ENCODE measurements around the gene MC1R. TPM values are rescaled to one million over a fixed set of nuclear protein-coding genes. Genes with fewer than 3 reads are reported as not detected.

MC1R gene
- total and polyA plus RNA-seq, 10 of the 15 experiments (the other 5 are each of a cell fraction or from before 2014, with no cell fraction given): 0.06 to 2.3 (median 0.45) TPM

GRCh38 chr16:89883346-89884040, 35.2 kb upstream of the MC1R start:
- H3K9ac ChIP-seq (ENCODE audit: control insufficient read depth, insufficient read depth, low read length): no peak overlapping the region
- RAD21 ChIA-PET (ENCODE audit: unreplicated experiment): no interaction called here
- H3K9me3 ChIP-seq (replicated peaks; ENCODE audit: control insufficient read depth, insufficient read depth, low read length): no peaks in the 10 kb centered on the region
- H3K4me3 ChIP-seq: no peak overlapping the region
- no peak overlapping the region for H2AFZ ChIP-seq (ENCODE audit: control insufficient read depth, low read depth, low read length)
- H3K36me3 ChIP-seq (ENCODE audit: control insufficient read depth in 2 of 2, insufficient read depth in 2 of 2, low read length in 1 of 2): peaks cover 28 to 34% of the 10 kb centered on the region in 2 experiments
- TF ChIP-seq ATF7 (IDR thresholded peaks at IDR 0.05; ENCODE audit: low read depth): no peak
- TF ChIP-seq POLR2AphosphoS2 (IDR thresholded peaks at IDR 0.05; ENCODE audit: low read depth, low read length): peak; percentile 41; the same call in 1 of the 2 replicates
- FAIRE-seq (no peak), ATAC-seq (no peak), DNase-seq (ENCODE audit: low read depth, low spot score) (no peak)
- 93% methylated on average over 28 of the region's 28 CpGs for WGBS (ENCODE audit: insufficient coverage, insufficient replicate concordance, low lambda C conversion rate, missing lambda C conversion rate)
- H3K4me2 ChIP-seq (ENCODE audit: control insufficient read depth, insufficient read depth): no peak overlapping the region
- SMC1A ChIA-PET (ENCODE audit: uncharacterized antibody, unreplicated experiment): no interaction called here
- CTCF ChIA-PET: no interaction called here
- intact Hi-C loops (cut with micrococcal nuclease; ENCODE audit: unreplicated experiment) (no loop called here), in situ Hi-C loops (cut with MboI) (no loop called here)
- TSS peak; percentile 8 for BruUV-seq (replicated peaks)
- H3K79me2 ChIP-seq (ENCODE audit: control insufficient read depth, insufficient read depth, low read length): peaks cover 12% of the 10 kb centered on the region
- H3K27me3 ChIP-seq (replicated peaks in 1 of 2; ENCODE audit: control insufficient read depth in 2 of 2, insufficient read depth in 2 of 2, low read length in 1 of 2): no peaks in the 10 kb centered on the region
- H3K4me1 ChIP-seq (ENCODE audit: control insufficient read depth, insufficient read depth, low read length): no peaks in the 10 kb centered on the region
- POLR2A ChIA-PET: no interaction called here
- no peak overlapping the region for H3K27ac ChIP-seq (ENCODE audit: control insufficient read depth, insufficient read depth)
- H4K20me1 ChIP-seq (ENCODE audit: control insufficient read depth, insufficient read depth): peaks cover 5% of the 10 kb centered on the region; the same call in 1 of the 2 replicates

DNA sequence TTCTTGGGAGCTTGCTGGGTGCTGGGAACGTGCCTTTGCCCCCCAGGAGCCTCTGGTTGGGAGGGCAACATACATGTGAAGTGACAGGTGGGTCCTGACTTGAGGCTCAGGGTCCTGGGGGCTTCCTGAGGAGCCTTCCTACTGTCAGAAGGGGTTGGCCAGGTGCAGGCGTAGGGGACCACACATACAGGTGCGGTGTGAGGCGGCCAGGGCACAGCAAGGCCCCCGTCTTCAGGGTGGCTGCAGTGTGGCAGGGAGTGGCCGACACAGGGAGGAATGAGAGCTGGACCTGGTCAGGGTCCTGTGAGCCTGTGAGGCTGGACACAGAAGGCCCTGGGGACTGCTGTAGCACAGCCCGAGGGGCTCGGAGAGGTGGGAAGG, 34.6 kb upstream of the MC1R start:
- H3K27me3 ChIP-seq (replicated peaks in 1 of 2; ENCODE audit: control insufficient read depth in 2 of 2, insufficient read depth in 2 of 2, low read length in 1 of 2): no peaks in the 10 kb centered on the region
- SMC1A ChIA-PET (ENCODE audit: uncharacterized antibody, unreplicated experiment): no interaction called here
- POLR2A ChIA-PET: no interaction called here
- H3K9ac ChIP-seq (ENCODE audit: control insufficient read depth, insufficient read depth, low read length): no peak overlapping the region
- H4K20me1 ChIP-seq (ENCODE audit: control insufficient read depth, insufficient read depth): peaks cover 5% of the 10 kb centered on the region; the same call in 1 of the 2 replicates
- H3K79me2 ChIP-seq (ENCODE audit: control insufficient read depth, insufficient read depth, low read length): peaks cover 7% of the 10 kb centered on the region
- WGBS (ENCODE audit: insufficient coverage, insufficient replicate concordance, low lambda C conversion rate, missing lambda C conversion rate): 89% methylated on average over 8 of the region's 8 CpGs
- H3K27ac ChIP-seq (ENCODE audit: control insufficient read depth, insufficient read depth): no peak overlapping the region
- RAD21 ChIA-PET (ENCODE audit: unreplicated experiment): no interaction called here
- FAIRE-seq (no peak), ATAC-seq (no peak), DNase-seq (ENCODE audit: low read depth, low spot score) (no peak)
- CTCF ChIA-PET: no interaction called here
- no TSS peak for BruUV-seq (replicated peaks)
- H3K36me3 ChIP-seq (ENCODE audit: control insufficient read depth in 2 of 2, insufficient read depth in 2 of 2, low read length in 1 of 2): peaks cover 23 to 31% of the 10 kb centered on the region in 2 experiments
- no peak overlapping the region for H3K4me3 ChIP-seq
- no peaks in the 10 kb centered on the region for H3K9me3 ChIP-seq (replicated peaks; ENCODE audit: control insufficient read depth, insufficient read depth, low read length)
- no peak overlapping the region for H2AFZ ChIP-seq (ENCODE audit: control insufficient read depth, low read depth, low read length)
- intact Hi-C loops (cut with micrococcal nuclease; ENCODE audit: unreplicated experiment) (no loop called here), in situ Hi-C loops (cut with MboI) (no loop called here)
- TF ChIP-seq NKRF (conservative IDR thresholded peaks at IDR 0.05): no peak
- TF ChIP-seq POLR2AphosphoS2 (IDR thresholded peaks at IDR 0.05; ENCODE audit: low read depth, low read length): peak; percentile 14; the same call in 1 of the 2 replicates
- H3K4me1 ChIP-seq (ENCODE audit: control insufficient read depth, insufficient read depth, low read length): no peaks in the 10 kb centered on the region
- no peak overlapping the region for H3K4me2 ChIP-seq (ENCODE audit: control insufficient read depth, insufficient read depth)
